Trophoblast cell (in vitro differentiated cells and primary cell): ENCODE results near the gene TRNT1.

Experiments used
- DNase-seq, 2 donors: peaks; one replicate each; pipeline ENCODE4 v3.0.0-alpha.2; 2016
- H2AFZ ChIP-seq: 2 replicates; pipeline ENCODE4 v1.6.1; 2013; ENCODE audit warnings: low read length, moderate library complexity, mild to moderate bottlenecking; ENCODE audit not compliant: insufficient read depth, poor library complexity
- H2AK5ac ChIP-seq: 2 replicates; pipeline ENCODE4 v1.6.1; 2013; ENCODE audit warnings: mild to moderate bottlenecking, low read length
- H2BK120ac ChIP-seq: 2 replicates; pipeline ENCODE4 v1.6.1; 2013; ENCODE audit warnings: low read length, mild to moderate bottlenecking, moderate library complexity; ENCODE audit not compliant: insufficient read depth, poor library complexity
- H2BK12ac ChIP-seq: 2 replicates; pipeline ENCODE4 v1.6.1; 2013; ENCODE audit warnings: mild to moderate bottlenecking, low read length, moderate library complexity
- H2BK5ac ChIP-seq: 2 replicates; pipeline ENCODE4 v1.6.1; 2013; ENCODE audit warnings: low read length, low read depth, moderate library complexity, mild to moderate bottlenecking; ENCODE audit not compliant: poor library complexity
- H3K14ac ChIP-seq: 2 replicates; pipeline ENCODE4 v1.6.1; 2013; ENCODE audit warnings: mild to moderate bottlenecking, low read length
- H3K18ac ChIP-seq: 2 replicates; pipeline ENCODE4 v1.6.1; 2013; ENCODE audit warnings: mild to moderate bottlenecking, low read length
- H3K23ac ChIP-seq: 2 replicates; pipeline ENCODE4 v1.6.1; 2013; ENCODE audit warnings: low read length
- H3K27ac ChIP-seq: 2 replicates; pipeline ENCODE4 v1.5.1; 2013; ENCODE audit warnings: low read depth, mild to moderate bottlenecking, inconsistent platforms, low read length, moderate library complexity
- H3K27me3 ChIP-seq: 2 replicates; pipeline ENCODE4 v1.6.1; 2013; ENCODE audit warnings: inconsistent platforms, mild to moderate bottlenecking, low read length, moderate library complexity; ENCODE audit not compliant: insufficient read depth
- H3K36me3 ChIP-seq, 2 experiments: 1 replicate in 1 of 2; 2 replicates in 1 of 2; pipeline ENCODE4 v1.6.1; 2013; ENCODE audit warnings: low read length in 2 of 2, mild to moderate bottlenecking in 2 of 2, moderate library complexity in 1 of 2; ENCODE audit not compliant: insufficient read depth in 2 of 2, control insufficient read depth in 1 of 2
- H3K4ac ChIP-seq: 2 replicates; pipeline ENCODE4 v1.6.1; 2013; ENCODE audit warnings: low read depth, mild to moderate bottlenecking, low read length, moderate library complexity
- H3K4me1 ChIP-seq, 2 experiments: 1 replicate in 1 of 2; 2 replicates in 1 of 2; pipeline ENCODE4 v1.6.1; 2013; ENCODE audit warnings: low read length in 2 of 2, mild to moderate bottlenecking in 2 of 2, moderate library complexity in 1 of 2; ENCODE audit not compliant: insufficient read depth in 2 of 2, control insufficient read depth in 1 of 2
- H3K4me2 ChIP-seq: 2 replicates; pipeline ENCODE4 v1.6.1; 2013; ENCODE audit warnings: inconsistent platforms, mild to moderate bottlenecking, low read length, moderate library complexity
- H3K4me3 ChIP-seq: 2 replicates; pipeline ENCODE4 v1.5.1; 2013; ENCODE audit warnings: mild to moderate bottlenecking, low read depth, low read length, inconsistent platforms
- H3K79me1 ChIP-seq: one replicate; pipeline ENCODE4 v1.6.1; 2013; ENCODE audit warnings: low read length
- H3K79me2 ChIP-seq: 2 replicates; pipeline ENCODE4 v1.6.1; 2013; ENCODE audit warnings: low read length, mild to moderate bottlenecking; ENCODE audit not compliant: control insufficient read depth, insufficient read depth, poor library complexity
- H3K9ac ChIP-seq: 2 replicates; pipeline ENCODE4 v1.6.1; 2013; ENCODE audit warnings: mild to moderate bottlenecking, low read length
- H3K9me3 ChIP-seq: 2 replicates; pipeline ENCODE4 v1.6.1; 2013; ENCODE audit warnings: low read depth, mild to moderate bottlenecking, control low read depth, inconsistent platforms, low read length; ENCODE audit not compliant: insufficient read depth
- H4K12ac ChIP-seq: 2 replicates; pipeline ENCODE4 v1.6.1; 2013; ENCODE audit warnings: low read depth, mild to moderate bottlenecking, low read length, moderate library complexity
- H4K8ac ChIP-seq: 2 replicates; pipeline ENCODE4 v1.6.1; 2013; ENCODE audit warnings: low read depth, mild to moderate bottlenecking, low read length, moderate library complexity
- H4K91ac ChIP-seq: one replicate; pipeline ENCODE4 v1.6.1; 2013; ENCODE audit warnings: low read depth, mild to moderate bottlenecking, low read length, moderate library complexity
- WGBS: extraction: QIAGEN DNeasy Blood & Tissue Kit; methylation state at CpG from one replicate; pipeline ENCODE4 v1.1.7; 2013; ENCODE audit warnings: missing lambda C conversion rate; ENCODE audit not compliant: insufficient read length, insufficient coverage; ENCODE audit errors: extremely low coverage; 5-methylcytosine and 5-hydroxymethylcytosine counted together

The TRNT1 gene

DNA sequence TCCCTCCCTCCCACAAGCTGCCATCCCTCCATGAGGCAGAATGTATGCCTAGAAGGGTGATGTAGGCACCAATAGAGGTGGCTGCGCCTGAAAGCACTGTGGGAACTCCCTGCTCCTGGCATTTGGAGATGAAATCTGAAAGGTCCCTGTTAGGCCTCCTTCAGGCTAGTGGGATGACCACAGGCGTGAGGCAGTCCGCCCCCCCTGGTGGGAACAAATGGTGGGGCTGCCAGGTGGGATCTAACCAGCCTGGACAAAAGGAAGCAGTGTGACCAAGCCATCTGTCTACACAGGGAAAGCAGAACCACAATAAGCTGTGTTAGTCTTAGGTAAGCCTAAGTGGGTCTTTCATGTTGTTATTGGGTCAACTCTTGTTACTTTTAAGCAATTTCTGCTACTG lies 41.9 kb upstream of the TRNT1 start:
- Histone ChIP-seq H4K12ac (no peak overlapping the region), H3K23ac (no peak overlapping the region), H2AFZ (no peak overlapping the region), H3K36me3 (no peaks in the 10 kb centered on the region), H2BK12ac (no peak overlapping the region), H3K27ac (no peak overlapping the region), H3K9ac (no peak overlapping the region), H4K91ac (no peak overlapping the region), H3K4me3 (no peak overlapping the region), H3K79me2 (no peaks in the 10 kb centered on the region), H3K4me1 (no peaks in the 10 kb centered on the region), H4K8ac (no peak overlapping the region), H2BK120ac (no peak overlapping the region), H3K79me1 (no peaks in the 10 kb centered on the region), H3K9me3 (peaks cover 3% of the 10 kb centered on the region), H3K27me3 (no peaks in the 10 kb centered on the region), H3K4ac (no peak overlapping the region), H3K4me2 (no peak overlapping the region), H3K14ac (no peak overlapping the region), H3K18ac (no peak overlapping the region), H2BK5ac (no peak overlapping the region), H2AK5ac (no peak overlapping the region)
- DNase-seq: no peak
- WGBS: no CpG with 5 or more reads among the region's 3 CpGs

DNA sequence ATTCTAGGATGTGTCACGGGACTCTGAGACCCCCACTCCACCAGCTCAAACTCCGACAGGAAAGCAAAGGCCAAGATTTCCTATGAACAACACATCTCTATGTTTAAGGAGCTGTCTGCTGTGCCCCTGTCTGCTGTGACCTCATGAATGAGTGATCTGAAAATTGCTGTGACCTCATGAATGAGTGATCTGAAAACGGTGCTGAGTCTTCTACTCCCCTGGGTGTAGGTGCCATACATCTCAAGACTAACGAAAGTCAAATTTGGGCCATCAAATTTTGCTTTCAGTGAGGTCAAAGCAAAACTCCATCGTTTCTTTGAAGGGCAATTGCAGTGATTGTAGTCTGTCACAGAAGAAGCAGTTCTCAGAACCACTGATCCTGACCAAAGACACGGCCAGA lies 41.0 kb upstream of the TRNT1 start:
- Histone ChIP-seq H3K14ac (no peak overlapping the region), H3K4me2 (no peak overlapping the region), H3K9me3 (peaks cover 3% of the 10 kb centered on the region), H2BK12ac (no peak overlapping the region), H3K4ac (no peak overlapping the region), H3K9ac (no peak overlapping the region), H4K91ac (no peak overlapping the region), H3K23ac (no peak overlapping the region), H3K4me1 (no peaks in the 10 kb centered on the region), H3K79me1 (no peaks in the 10 kb centered on the region), H2BK120ac (no peak overlapping the region), H2AFZ (no peak overlapping the region), H3K27me3 (no peaks in the 10 kb centered on the region), H3K79me2 (no peaks in the 10 kb centered on the region), H3K4me3 (no peak overlapping the region), H2BK5ac (no peak overlapping the region), H2AK5ac (no peak overlapping the region), H3K18ac (no peak overlapping the region), H4K8ac (no peak overlapping the region), H4K12ac (no peak overlapping the region), H3K36me3 (no peaks in the 10 kb centered on the region), H3K27ac (no peak overlapping the region)
- WGBS: no CpG with 5 or more reads among the region's 6 CpGs
- DNase-seq: no peak

DNA sequence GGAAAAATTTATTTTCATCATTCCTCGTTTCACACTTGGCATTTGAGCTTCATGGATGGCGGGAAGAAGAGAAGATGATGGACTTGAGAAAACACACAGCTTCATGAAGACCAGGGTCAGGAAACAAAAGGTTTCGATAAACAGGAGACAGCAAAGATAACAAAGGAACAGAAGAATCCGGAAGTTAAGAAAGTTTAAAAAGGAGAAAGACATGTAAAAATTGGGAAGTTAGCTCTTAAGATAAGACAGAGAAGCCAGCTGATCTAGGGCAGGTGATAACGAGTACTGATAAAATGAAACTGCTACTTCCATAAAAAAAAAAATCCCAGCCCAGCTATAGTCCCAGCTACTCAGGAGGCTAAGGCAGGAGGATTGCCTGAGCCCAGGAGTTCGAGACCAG lies 40.5 kb upstream of the TRNT1 start:
- Histone ChIP-seq H3K4ac (no peak overlapping the region), H3K23ac (no peak overlapping the region), H3K4me1 (no peaks in the 10 kb centered on the region), H4K91ac (no peak overlapping the region), H2BK12ac (no peak overlapping the region), H2BK5ac (no peak overlapping the region), H3K27ac (no peak overlapping the region), H4K12ac (no peak overlapping the region), H2BK120ac (no peak overlapping the region), H2AFZ (no peak overlapping the region), H3K4me3 (no peak overlapping the region), H3K79me1 (no peaks in the 10 kb centered on the region), H3K9ac (no peak overlapping the region), H3K9me3 (peaks cover 3% of the 10 kb centered on the region), H2AK5ac (no peak overlapping the region), H3K18ac (no peak overlapping the region), H3K4me2 (no peak overlapping the region), H3K27me3 (no peaks in the 10 kb centered on the region), H3K79me2 (no peaks in the 10 kb centered on the region), H3K14ac (no peak overlapping the region), H3K36me3 (no peaks in the 10 kb centered on the region), H4K8ac (no peak overlapping the region)
- WGBS: no CpG with 5 or more reads among the region's 6 CpGs
- DNase-seq: no peak

DNA sequence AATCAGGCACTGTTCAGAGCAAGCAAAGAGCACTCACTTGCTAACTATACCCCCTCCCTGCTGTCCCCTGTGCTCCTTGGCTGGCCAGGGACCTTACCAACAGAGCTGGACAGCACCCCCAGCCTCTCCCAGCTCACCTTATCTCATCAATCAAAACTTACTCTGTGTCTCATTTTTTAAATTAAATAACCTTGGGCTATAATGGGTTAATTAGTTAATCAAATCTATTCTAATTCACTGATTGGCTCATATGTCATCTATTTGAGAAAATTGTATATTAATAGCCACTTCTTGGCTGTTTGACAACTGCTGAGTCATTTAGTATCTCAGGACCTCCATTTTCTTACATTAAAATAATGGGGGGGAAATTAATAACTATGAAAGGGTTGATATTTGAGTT lies 39.5 kb upstream of the TRNT1 start:
- Histone ChIP-seq H3K14ac (no peak overlapping the region), H3K18ac (no peak overlapping the region), H2BK120ac (no peak overlapping the region), H4K8ac (no peak overlapping the region), H2AFZ (no peak overlapping the region), H3K4me2 (no peak overlapping the region), H3K27me3 (no peaks in the 10 kb centered on the region), H2BK12ac (no peak overlapping the region), H4K91ac (no peak overlapping the region), H3K79me1 (no peaks in the 10 kb centered on the region), H4K12ac (no peak overlapping the region), H3K9ac (no peak overlapping the region), H3K79me2 (no peaks in the 10 kb centered on the region), H2BK5ac (no peak overlapping the region), H3K9me3 (peaks cover 3% of the 10 kb centered on the region), H3K36me3 (no peaks in the 10 kb centered on the region), H3K4me3 (no peak overlapping the region), H3K27ac (no peak overlapping the region), H3K23ac (no peak overlapping the region), H2AK5ac (no peak overlapping the region), H3K4ac (no peak overlapping the region), H3K4me1 (no peaks in the 10 kb centered on the region)
- no peak for DNase-seq
